ENCODE results near the gene ARRDC4. TPM values are rescaled to one million over a fixed set of nuclear protein-coding genes. Genes with fewer than 3 reads are reported as not detected.

ARRDC4 gene
- total and polyA plus RNA-seq, 2 of the 4 experiments (the other 2 are of a cell fraction): 5.3 to 9.1 TPM

- Histone ChIP-seq H3K56ac (ENCODE audit: extremely low read depth, insufficient read depth, low read length) (no peak overlapping the region), H3K4ac (ENCODE audit: low read depth, low read length) (no peak overlapping the region), H2AFZ (replicated peaks; ENCODE audit: low read length, poor library complexity) (no peak overlapping the region), H3K14ac (replicated peaks; ENCODE audit: low read depth, low read length) (no peak overlapping the region), H3K79me1 (ENCODE audit: low read depth in 1 of 2, low read length in 2 of 2) (no peaks in the 10 kb centered on the region), H4K20me1 (ENCODE audit: insufficient read depth, low read length) (no peaks in the 10 kb centered on the region), H3K9me1 (ENCODE audit: insufficient read depth, low read length) (no peaks in the 10 kb centered on the region), H2BK5ac (ENCODE audit: low read depth, low read length, poor library complexity, severe bottlenecking) (no peak overlapping the region), H3K36me3 (ENCODE audit: control insufficient read depth, insufficient read depth, low read length) (no peaks in the 10 kb centered on the region), H4K5ac (ENCODE audit: low read depth, low read length) (no peak overlapping the region), H3K4me1 (ENCODE audit: control insufficient read depth, insufficient read depth, low read length) (no peaks in the 10 kb centered on the region), H3K9ac (ENCODE audit: low read depth, low read length) (no peak overlapping the region), H3K4me3 (ENCODE audit: insufficient read depth, low read depth, low read length) (no peak overlapping the region), H2BK20ac (ENCODE audit: low read depth, low read length) (no peak overlapping the region), H3K18ac (ENCODE audit: low read depth, low read length) (no peak overlapping the region), H2BK120ac (ENCODE audit: low read depth, low read length) (no peak overlapping the region), H2AK5ac (ENCODE audit: low read depth, low read length) (no peak overlapping the region), H2AK9ac (replicated peaks; ENCODE audit: low read depth, low read length, poor library complexity) (no peak overlapping the region), H3K9me3 (ENCODE audit: control insufficient read depth, insufficient read depth, low read length) (no peaks in the 10 kb centered on the region; the same call in 1 of the 2 replicates), H3K23ac (ENCODE audit: low read depth, low read length) (no peak overlapping the region), H3K4me2 (ENCODE audit: low read depth, low read length) (no peak overlapping the region), H3K27ac (ENCODE audit: insufficient read depth, low read length) (no peak overlapping the region), H4K8ac (ENCODE audit: low read depth in 2 of 2, low read length in 2 of 2) (no peak overlapping the region), H3K27me3 (ENCODE audit: control insufficient read depth, insufficient read depth, low read length) (no peaks in the 10 kb centered on the region), H2BK15ac (ENCODE audit: low read depth, low read length) (no peak overlapping the region), H4K91ac (ENCODE audit: insufficient read depth, low read depth, low read length) (no peak overlapping the region)
- dilution Hi-C loops (cut with HindIII; ENCODE audit: low sequenced_read_pairs, unreplicated experiment): no loop called here
- no peak for ATAC-seq (ENCODE audit: low read depth)
- DNase-seq: peak; percentile 7
- CTCF ChIA-PET: no interaction called here
- no CpG with 5 or more reads among the region's 14 CpGs for WGBS, 2 experiments (ENCODE audit: extremely low coverage in 2 of 2, insufficient read length in 1 of 2)
- POLR2A ChIA-PET (ENCODE audit: unreplicated experiment): no interaction called here
- intact Hi-C loops (cut with micrococcal nuclease): no loop called here
- no peak for TF ChIP-seq BHLHE40 (IDR thresholded peaks at IDR 0.05; ENCODE audit: low read depth, low read length)
- TF ChIP-seq RCOR1 (IDR thresholded peaks at IDR 0.05; ENCODE audit: insufficient replicate concordance, low read length): no peak
- TF ChIP-seq MXI1 (IDR thresholded peaks at IDR 0.05; ENCODE audit: borderline replicate concordance, low read depth, low read length): no peak
- no peak for TF ChIP-seq RFX5 (IDR thresholded peaks at IDR 0.05; ENCODE audit: low read depth, low read length)
- TF ChIP-seq MAFK (IDR thresholded peaks at IDR 0.05; ENCODE audit: low read depth, low read length): no peak
- no peak for TF ChIP-seq CTCF (conservative IDR thresholded peaks at IDR 0.05; ENCODE audit: low read depth, low read length)
- TF ChIP-seq RAD21 (IDR thresholded peaks at IDR 0.05; ENCODE audit: low read length): no peak
- TF ChIP-seq MAZ (IDR thresholded peaks at IDR 0.05; ENCODE audit: borderline replicate concordance, low read depth, low read length): no peak
- no peak for TF ChIP-seq CEBPB (IDR thresholded peaks at IDR 0.05; ENCODE audit: low read depth, low read length)
- no peak for TF ChIP-seq POLR2A (IDR thresholded peaks at IDR 0.05; ENCODE audit: low read depth, low read length)
- TF ChIP-seq ELK1 (IDR thresholded peaks at IDR 0.05; ENCODE audit: borderline replicate concordance, low read depth, low read length): no peak
- TF ChIP-seq CHD1 (IDR thresholded peaks at IDR 0.05; ENCODE audit: low read depth, low read length): no peak
- no peak for TF ChIP-seq FOS (IDR thresholded peaks at IDR 0.05; ENCODE audit: low read depth, low read length)
- TF ChIP-seq USF2 (IDR thresholded peaks at IDR 0.05; ENCODE audit: low read depth, low read length): no peak
- TF ChIP-seq NFE2L2 (IDR thresholded peaks at IDR 0.05; ENCODE audit: low read depth, low read length): no peak
- TF ChIP-seq SMC3 (IDR thresholded peaks at IDR 0.05; ENCODE audit: low read depth, low read length): no peak
- no TSS peak for BruUV-seq (replicated peaks)
- in situ Hi-C loops (cut with MboI; ENCODE audit: low sequenced_read_pairs): no loop called here
These were observed 12.8 kb upstream of the ARRDC4 start for GRCh38 chr15:97947465-97948260.

All from IMR-90 (cell line).